GM13976 (cell line): ENCODE data around the gene SLC8B1.

Experiments
- DNase-seq: peaks from one replicate; pipeline ENCODE4 v3.0.0; 2012; ENCODE audit warnings: low spot score
- in situ Hi-C: fragments of 300-500 bp; cut with MboI; formaldehyde crosslinking; loops from one replicate; pipeline ENCODE4 v1.12.0; 2022; ENCODE audit warnings: low sequenced_read_pairs, mixed read lengths, inconsistent platforms; ENCODE audit not compliant: unreplicated experiment
- TF ChIP-seq, protein P1 (sequence below): IDR thresholded peaks from 2 replicates; pipeline ENCODE4 v1.5.1; 2012; ENCODE audit warnings: borderline replicate concordance, mild to moderate bottlenecking; ENCODE audit not compliant: insufficient read depth; ENCODE audit errors: extremely low read depth, missing control alignments, control extremely low read depth

The SLC8B1 gene

DNA sequence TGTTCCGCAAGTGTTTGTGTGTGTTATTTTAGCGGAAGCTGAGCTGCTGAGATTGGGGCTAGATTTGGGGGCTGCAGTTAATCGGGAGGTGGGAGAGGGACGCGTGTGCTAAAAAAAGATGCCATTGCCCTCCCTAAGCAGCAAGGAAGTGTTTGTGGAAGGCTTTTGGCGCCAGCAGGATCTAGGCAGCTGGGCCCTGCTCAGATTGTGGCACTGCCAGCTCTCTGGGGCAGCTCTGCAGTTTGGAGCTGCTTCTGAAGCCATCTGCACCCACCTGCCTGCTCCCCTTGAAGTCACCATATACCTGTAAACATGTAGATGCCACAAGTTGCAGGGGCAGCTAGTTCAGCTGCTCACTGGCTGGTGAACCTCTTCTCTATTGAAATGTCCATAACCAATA, 84.9 kb downstream of the SLC8B1 start:
- no peak for DNase-seq
- in situ Hi-C loops: no loop called here
- TF ChIP-seq, protein P1, sequence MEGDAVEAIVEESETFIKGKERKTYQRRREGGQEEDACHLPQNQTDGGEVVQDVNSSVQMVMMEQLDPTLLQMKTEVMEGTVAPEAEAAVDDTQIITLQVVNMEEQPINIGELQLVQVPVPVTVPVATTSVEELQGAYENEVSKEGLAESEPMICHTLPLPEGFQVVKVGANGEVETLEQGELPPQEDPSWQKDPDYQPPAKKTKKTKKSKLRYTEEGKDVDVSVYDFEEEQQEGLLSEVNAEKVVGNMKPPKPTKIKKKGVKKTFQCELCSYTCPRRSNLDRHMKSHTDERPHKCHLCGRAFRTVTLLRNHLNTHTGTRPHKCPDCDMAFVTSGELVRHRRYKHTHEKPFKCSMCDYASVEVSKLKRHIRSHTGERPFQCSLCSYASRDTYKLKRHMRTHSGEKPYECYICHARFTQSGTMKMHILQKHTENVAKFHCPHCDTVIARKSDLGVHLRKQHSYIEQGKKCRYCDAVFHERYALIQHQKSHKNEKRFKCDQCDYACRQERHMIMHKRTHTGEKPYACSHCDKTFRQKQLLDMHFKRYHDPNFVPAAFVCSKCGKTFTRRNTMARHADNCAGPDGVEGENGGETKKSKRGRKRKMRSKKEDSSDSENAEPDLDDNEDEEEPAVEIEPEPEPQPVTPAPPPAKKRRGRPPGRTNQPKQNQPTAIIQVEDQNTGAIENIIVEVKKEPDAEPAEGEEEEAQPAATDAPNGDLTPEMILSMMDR: no peak

DNA sequence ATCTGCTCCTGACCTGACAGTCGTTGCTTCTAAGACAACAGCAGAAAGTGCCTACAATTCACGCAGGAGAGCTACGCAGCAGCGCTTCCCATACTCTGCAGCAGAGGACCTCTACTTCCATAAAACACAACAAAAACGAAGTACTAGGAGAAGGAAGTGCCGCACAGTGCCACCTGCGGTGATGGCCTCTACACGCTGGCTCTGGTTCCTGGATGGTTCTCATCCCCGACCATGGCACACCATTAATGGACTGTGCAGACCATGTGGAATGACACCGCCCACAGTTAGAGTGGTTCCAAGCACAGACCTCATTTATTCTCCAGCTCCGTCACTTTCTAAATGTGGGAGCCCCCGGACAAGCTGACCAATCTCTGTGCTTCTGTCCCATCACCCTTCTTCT, 85.4 kb downstream of the SLC8B1 start:
- TF ChIP-seq, protein P1: no peak
- no peak for DNase-seq
- in situ Hi-C loops: no loop called here

DNA sequence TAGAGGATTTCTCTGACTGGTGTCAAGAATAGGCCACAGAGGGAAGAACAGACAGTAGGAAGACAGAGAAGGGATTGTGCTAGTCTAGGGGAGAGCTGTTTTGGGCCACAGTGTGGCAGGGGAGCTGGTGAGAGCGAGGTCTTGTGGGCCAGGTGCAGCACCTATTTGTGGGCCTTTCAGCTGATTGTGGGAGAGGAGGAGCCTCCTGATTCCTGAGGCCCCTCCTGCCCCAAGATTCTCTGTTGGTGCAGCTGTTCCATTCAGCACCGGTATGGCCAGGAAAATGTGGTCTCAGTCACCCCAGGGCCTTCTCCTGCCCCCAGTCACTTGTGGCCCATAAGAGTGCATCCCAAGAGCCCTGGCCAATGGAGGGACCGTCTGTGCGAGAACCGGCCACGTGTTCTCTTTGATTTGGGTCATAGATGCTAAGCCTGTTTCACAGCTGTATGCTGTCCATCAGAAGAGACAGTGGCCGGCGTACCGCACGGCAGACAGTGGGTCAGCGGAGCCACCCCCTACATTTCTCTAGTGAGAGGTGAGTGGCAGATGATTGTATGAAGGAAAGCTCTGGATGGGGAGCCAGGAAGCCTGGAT, 86.0 kb downstream of the SLC8B1 start:
- in situ Hi-C loops: no loop called here
- DNase-seq: no peak
- TF ChIP-seq, protein P1: no peak
